ENCODE measurements around the gene LTBR. TPM values are rescaled to one million over a fixed set of nuclear protein-coding genes. Genes with fewer than 3 reads are reported as not detected.

LTBR gene
- total and polyA plus RNA-seq, 2 of the 4 experiments (the other 2 are of a cell fraction) = 19.7 to 62.5 TPM

DNA sequence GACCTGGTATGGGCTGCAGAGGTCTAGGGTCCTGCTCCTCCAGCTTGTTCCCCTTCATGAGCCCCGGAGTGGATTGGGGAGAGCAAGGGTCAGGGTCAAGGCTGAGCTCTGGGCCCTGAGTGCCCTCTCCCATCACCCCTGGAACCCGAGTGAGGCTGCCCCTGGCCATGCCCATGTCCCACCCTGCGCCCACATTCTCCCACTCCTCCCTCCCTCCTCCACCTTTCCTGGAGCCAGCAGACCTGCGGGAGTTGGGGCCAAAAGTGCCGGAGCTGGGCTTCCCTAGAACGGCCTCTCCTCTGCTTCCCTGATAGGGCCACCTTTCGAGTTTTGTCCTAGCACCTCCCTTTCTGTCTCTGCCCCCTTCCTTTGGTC lies 9.2 kb upstream of the LTBR start (continued):
- TF ChIP-seq POLR2A (IDR thresholded peaks at IDR 0.05; ENCODE audit: low read depth, low read length) = no peak
- TF ChIP-seq RFX5 (IDR thresholded peaks at IDR 0.05; ENCODE audit: low read depth, low read length) = no peak
- no peak for TF ChIP-seq RCOR1 (IDR thresholded peaks at IDR 0.05; ENCODE audit: insufficient replicate concordance, low read length)

DNA sequence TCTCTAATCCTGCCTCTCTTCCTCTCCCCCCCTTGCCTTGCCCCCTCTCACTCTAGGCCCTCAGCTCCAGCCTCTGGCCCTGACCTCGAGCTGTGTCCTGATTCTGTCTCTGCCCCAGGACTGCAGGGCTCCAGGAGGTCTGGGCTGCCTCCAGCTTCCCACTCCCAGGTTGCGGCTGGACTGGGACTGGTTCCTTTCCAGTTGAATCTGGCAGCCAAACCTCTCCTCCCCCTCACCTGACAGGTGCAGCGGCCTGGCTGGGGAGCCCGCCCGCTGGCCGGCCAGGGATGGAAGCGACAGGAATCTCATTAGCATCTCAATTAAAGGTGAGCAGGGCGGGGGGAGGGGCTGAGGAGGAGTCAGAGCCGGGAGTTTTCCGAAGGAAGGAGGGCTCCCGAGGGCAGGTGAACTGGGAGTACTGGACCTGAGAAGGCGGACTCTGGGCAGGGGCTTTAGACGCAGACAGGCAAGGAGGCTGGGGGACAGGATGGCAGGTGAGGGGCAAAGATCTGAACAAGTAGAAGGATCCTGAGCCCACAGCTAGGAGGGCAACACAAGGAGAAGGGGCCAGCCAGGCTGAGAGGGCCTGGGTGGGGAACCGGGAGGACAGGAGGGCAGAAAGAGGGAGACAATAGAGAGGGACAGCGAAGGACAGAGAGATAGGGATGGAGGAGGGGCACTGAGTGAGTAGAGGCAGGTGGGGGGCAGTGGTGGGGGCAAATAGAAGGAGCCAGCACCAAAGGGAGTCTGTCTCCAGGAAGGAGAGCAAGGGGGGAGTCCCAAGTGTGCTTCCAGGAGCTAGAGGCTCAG lies 8.5 kb upstream of the LTBR start, which contains the start of gene SCNN1A:
TSS of gene SCNN1A (minus strand) at position 295 of the 810 bp plus-strand sequence. CDS start 780 bp downstream, outside the sequence.
- H4K8ac ChIP-seq (ENCODE audit: low read depth in 2 of 2, low read length in 2 of 2) = peak within 1 kb of the TSS; percentile 77 to 97
- H3K14ac ChIP-seq (replicated peaks; ENCODE audit: low read depth, low read length) = peak within 1 kb of the TSS; percentile 62
- peak within 1 kb of the TSS; percentile 26 for H2AK9ac ChIP-seq (replicated peaks; ENCODE audit: low read depth, low read length, poor library complexity)
- dilution Hi-C loops (cut with HindIII; ENCODE audit: low sequenced_read_pairs, unreplicated experiment) (no loop called here), in situ Hi-C loops (cut with MboI; ENCODE audit: low sequenced_read_pairs) (no loop called here), intact Hi-C loops (cut with micrococcal nuclease) (no loop called here)
- POLR2A ChIA-PET (ENCODE audit: unreplicated experiment) = interaction anchor here (0.6 kb wide), 1 partner anchor 12 kb away, joined by 4 read pairs; no protein-coding TSS in a partner anchor
- H4K5ac ChIP-seq (ENCODE audit: low read depth, low read length) = peak within 1 kb of the TSS; percentile 89
- peak within 1 kb of the TSS; percentile 61 for H3K27ac ChIP-seq (ENCODE audit: insufficient read depth, low read length)
- H2BK5ac ChIP-seq (ENCODE audit: low read depth, low read length, poor library complexity, severe bottlenecking) = peak within 1 kb of the TSS; percentile 22
- CTCF ChIA-PET = interaction anchor here (0.6 to 1.8 kb wide), 2 partner anchors 40 to 281 kb away, joined by 3 to 5 read pairs; no protein-coding TSS in a partner anchor
- H3K18ac ChIP-seq (ENCODE audit: low read depth, low read length) = peak within 1 kb of the TSS; percentile 72
- peaks cover 32% of the 10 kb centered on the region for H3K4me1 ChIP-seq (ENCODE audit: control insufficient read depth, insufficient read depth, low read length)
- peak within 1 kb of the TSS; percentile 69 for H2AFZ ChIP-seq (replicated peaks; ENCODE audit: low read length, poor library complexity)
- H4K20me1 ChIP-seq (ENCODE audit: insufficient read depth, low read length) = no peaks in the 10 kb centered on the region
- H3K9me3 ChIP-seq (ENCODE audit: control insufficient read depth, insufficient read depth, low read length) = no peaks in the 10 kb centered on the region
- ATAC-seq (ENCODE audit: low read depth) (no peak), DNase-seq (no peak)
- peak within 1 kb of the TSS; percentile 58 for H2BK20ac ChIP-seq (ENCODE audit: low read depth, low read length)
- BruUV-seq (replicated peaks) = no TSS peak
- no peak for TF ChIP-seq FOS (IDR thresholded peaks at IDR 0.05; ENCODE audit: low read depth, low read length)
- no peak for TF ChIP-seq RCOR1 (IDR thresholded peaks at IDR 0.05; ENCODE audit: insufficient replicate concordance, low read length)
- TF ChIP-seq NFE2L2 (IDR thresholded peaks at IDR 0.05; ENCODE audit: low read depth, low read length) = no peak
- TF ChIP-seq MXI1 (IDR thresholded peaks at IDR 0.05; ENCODE audit: borderline replicate concordance, low read depth, low read length) = no peak
- H2AK5ac ChIP-seq (ENCODE audit: low read depth, low read length) = peak within 1 kb of the TSS; percentile 80
- H3K4me2 ChIP-seq (ENCODE audit: low read depth, low read length) = no peak within 1 kb of the TSS
- peak within 1 kb of the TSS; percentile 74; the same call in 1 of the 2 replicates for H3K23ac ChIP-seq (ENCODE audit: low read depth, low read length)
- peak within 1 kb of the TSS; percentile 93 for H3K4ac ChIP-seq (ENCODE audit: low read depth, low read length)
- peaks cover 18% of the 10 kb centered on the region for H3K9me1 ChIP-seq (ENCODE audit: insufficient read depth, low read length)
- peak within 1 kb of the TSS; percentile 90; the same call in 1 of the 3 replicates for H2BK15ac ChIP-seq (ENCODE audit: low read depth, low read length)
- H4K91ac ChIP-seq (ENCODE audit: insufficient read depth, low read depth, low read length) = peak within 1 kb of the TSS; percentile 92
- H3K27me3 ChIP-seq (ENCODE audit: control insufficient read depth, insufficient read depth, low read length) = no peaks in the 10 kb centered on the region
- no peaks in the 10 kb centered on the region for H3K36me3 ChIP-seq (ENCODE audit: control insufficient read depth, insufficient read depth, low read length)
- H3K79me1 ChIP-seq (ENCODE audit: low read depth in 1 of 2, low read length in 2 of 2) = no peaks in the 10 kb centered on the region; a peak in 1 of 4 replicates
- peak within 1 kb of the TSS; percentile 31; the same call in 1 of the 2 replicates for H3K56ac ChIP-seq (ENCODE audit: extremely low read depth, insufficient read depth, low read length)
- H2BK120ac ChIP-seq (ENCODE audit: low read depth, low read length) = peak within 1 kb of the TSS; percentile 97
- WGBS, 2 experiments (ENCODE audit: extremely low coverage in 2 of 2, insufficient read length in 1 of 2) = 81% methylated on average over 7 of the region's 15 CpGs; no CpG with 5 or more reads in 1 of the 2 experiments
- peak within 1 kb of the TSS; percentile 25 for H3K9ac ChIP-seq (ENCODE audit: low read depth, low read length)
- no peak within 1 kb of the TSS for H3K4me3 ChIP-seq (ENCODE audit: insufficient read depth, low read depth, low read length)
